ENCODE data around the gene IQCB1.
"Not testable (repeated sequence)": the region's sequence is repeated elsewhere in the genome, so short reads cannot be mapped to it uniquely, and the experiment has no call there.

The IQCB1 gene

GRCh38 chr3:121750087-121750415 is 84.8 kb downstream of the IQCB1 start:
- no peak for DNase-seq (ENCODE audit: low read depth)
- peak overlapping the region; percentile 97 for H3K4me3 ChIP-seq (ENCODE audit: low read depth, low read length)
- TF ChIP-seq MYC (IDR thresholded peaks at IDR 0.05; ENCODE audit: low read depth, low read length) (no peak), CTCF (IDR thresholded peaks at IDR 0.05; ENCODE audit: low read depth, low read length) (no peak)

- peak; percentile 99 for DNase-seq (ENCODE audit: low read depth)
- TF ChIP-seq CTCF (IDR thresholded peaks at IDR 0.05; ENCODE audit: low read depth, low read length): no peak
- TF ChIP-seq POLR2A (IDR thresholded peaks at IDR 0.05; ENCODE audit: extremely low read depth, insufficient read length): peak; percentile 90
- TF ChIP-seq MAX (IDR thresholded peaks at IDR 0.05; ENCODE audit: low read depth, low read length): peak; percentile 38
- TF ChIP-seq MYC (IDR thresholded peaks at IDR 0.05; ENCODE audit: low read depth, low read length): peak; percentile 40; the same call in 1 of the 2 replicates
- H3K4me3 ChIP-seq (ENCODE audit: low read depth, low read length): peak within 1 kb of the TSS; percentile 97
Observed at GRCh38 chr3:121749276-121750086, 85.4 kb downstream of the IQCB1 start, which contains the start of gene GOLGB1. TSS of gene GOLGB1 (minus strand) at chr3:121749741. CDS start at chr3:121730971, 18,770 bp downstream.

- DNase-seq (ENCODE audit: low read depth): peak; percentile 72
- no peak for TF ChIP-seq POLR2A (IDR thresholded peaks at IDR 0.05; ENCODE audit: extremely low read depth, insufficient read length)
- no peak for TF ChIP-seq MYC (IDR thresholded peaks at IDR 0.05; ENCODE audit: low read depth, low read length)
- no peak for TF ChIP-seq CTCF (IDR thresholded peaks at IDR 0.05; ENCODE audit: low read depth, low read length)
- H3K4me3 ChIP-seq (ENCODE audit: low read depth, low read length): peak overlapping the region; percentile 97
Observed at GRCh38 chr3:121748680-121749275, 86.1 kb downstream of the IQCB1 start.

GRCh38 chr3:121747976-121748375 is 86.9 kb downstream of the IQCB1 start:
- peak; percentile 15 for DNase-seq (ENCODE audit: low read depth)
- H3K4me3 ChIP-seq (ENCODE audit: low read depth, low read length): peak overlapping the region; percentile 97
- TF ChIP-seq CTCF (IDR thresholded peaks at IDR 0.05; ENCODE audit: low read depth, low read length): no peak
- no peak for TF ChIP-seq POLR2A (IDR thresholded peaks at IDR 0.05; ENCODE audit: extremely low read depth, insufficient read length)
- TF ChIP-seq MYC (IDR thresholded peaks at IDR 0.05; ENCODE audit: low read depth, low read length): no peak
- TF ChIP-seq MAX (IDR thresholded peaks at IDR 0.05; ENCODE audit: low read depth, low read length): no peak

- DNase-seq (ENCODE audit: low read depth); H3K4me3 ChIP-seq (ENCODE audit: low read depth, low read length): not testable (repeated sequence)
Observed at GRCh38 chr3:121743106-121743505, 91.8 kb downstream of the IQCB1 start.

- no peak for DNase-seq (ENCODE audit: low read depth)
- no peak overlapping the region for H3K4me3 ChIP-seq (ENCODE audit: low read depth, low read length)
- TF ChIP-seq MYC (IDR thresholded peaks at IDR 0.05; ENCODE audit: low read depth, low read length): no peak
- no peak for TF ChIP-seq POLR2A (IDR thresholded peaks at IDR 0.05; ENCODE audit: extremely low read depth, insufficient read length)
- TF ChIP-seq CTCF (IDR thresholded peaks at IDR 0.05; ENCODE audit: low read depth, low read length): no peak
- TF ChIP-seq MAX (IDR thresholded peaks at IDR 0.05; ENCODE audit: low read depth, low read length): no peak
Observed at GRCh38 chr3:121740896-121741295, 94.0 kb downstream of the IQCB1 start.

All from NB4 (cell line).